Panc1 (cell line): ENCODE data around the gene OFD1. TPM values are rescaled to one million over a fixed set of nuclear protein-coding genes. Genes with fewer than 3 reads are reported as not detected.

Source experiments
- ATAC-seq: fragments of 200-7000 bp; cut with Tn5 transposase; 2 replicates; pipeline ENCODE4 v1.9.1; 2020; ENCODE audit warnings: mild to moderate bottlenecking, moderate library complexity
- BruUV-seq: library from RNA; stranded (reverse); fragments of 400-500 nt; replicated peaks from 2 replicates; lab custom pipeline; 2021; lab: Mats Ljungman, UMichigan
- CTCF ChIA-PET: fragments of 300-600 bp; sonication (Branson Sonifier 250); formaldehyde crosslinking; loops from one replicate; lab custom pipeline; 2022; ENCODE audit warnings: antibody characterized with exemption; lab: Charles Lee
- POLR2A ChIA-PET: fragments of 300-600 bp; sonication (Branson Sonifier 250); formaldehyde crosslinking; loops from one replicate; lab custom pipeline; 2022; ENCODE audit warnings: antibody characterized with exemption; lab: Charles Lee
- DNase-seq: peaks from one replicate; pipeline ENCODE4 v3.0.0-alpha.2; 2010; ENCODE audit warnings: low read depth, low spot score
- H3K27ac ChIP-seq: 2 replicates; pipeline ENCODE4 v1.5.1; 2011; ENCODE audit warnings: mild to moderate bottlenecking, low read length, inconsistent platforms
- H3K27me3 ChIP-seq: fragments of 200-500 bp; sonication (Bioruptor generic); 2 replicates; pipeline ENCODE4 v1.6.0; 2014; ENCODE audit warnings: low read length, inconsistent platforms; ENCODE audit not compliant: control insufficient read depth, insufficient read depth
- H3K36me3 ChIP-seq: fragments of 200-500 bp; sonication (Bioruptor generic); 2 replicates; pipeline ENCODE4 v1.5.1; 2014; ENCODE audit warnings: inconsistent platforms, mild to moderate bottlenecking, low read length, moderate library complexity; ENCODE audit not compliant: control insufficient read depth, insufficient read depth
- H3K4me1 ChIP-seq: 2 replicates; pipeline ENCODE4 v1.5.1; 2011; ENCODE audit warnings: inconsistent platforms, mild to moderate bottlenecking, low read length, moderate library complexity; ENCODE audit not compliant: control insufficient read depth, insufficient read depth
- H3K4me3 ChIP-seq, 2 experiments: 2 replicates each; pipeline ENCODE4 v1.5.1; 2011 to 2012; ENCODE audit warnings: low read depth in 2 of 2, low read length in 2 of 2, mild to moderate bottlenecking in 2 of 2, inconsistent platforms in 1 of 2, moderate library complexity in 1 of 2
- H3K9me3 ChIP-seq: fragments of 200-500 bp; sonication (Bioruptor generic); 2 replicates; pipeline ENCODE4 v1.5.1; 2014; ENCODE audit warnings: low read depth, mild to moderate bottlenecking, inconsistent platforms, low read length, moderate library complexity; ENCODE audit not compliant: control insufficient read depth, insufficient read depth
- CTCF ChIP-seq: fragments of 450-650 bp; IDR thresholded peaks from 2 replicates; pipeline ENCODE4 v1.5.1; 2017; ENCODE audit warnings: mild to moderate bottlenecking
- POLR2AphosphoS5 ChIP-seq: IDR thresholded peaks from 2 replicates; pipeline ENCODE4 v1.6.1; 2012; ENCODE audit warnings: mild to moderate bottlenecking, low read depth, low read length, moderate library complexity
- REST ChIP-seq, 2 experiments: IDR thresholded peaks; 2 replicates each; pipeline ENCODE4 v1.6.1; 2011 to 2012; ENCODE audit warnings: low read depth in 2 of 2, control low read depth in 1 of 2, low read length in 1 of 2, mild to moderate bottlenecking in 1 of 2, moderate library complexity in 1 of 2; ENCODE audit not compliant: insufficient read depth in 1 of 2
- SIN3A ChIP-seq: IDR thresholded peaks from 2 replicates; pipeline ENCODE4 v1.6.1; 2012; ENCODE audit warnings: low read depth, mild to moderate bottlenecking, low read length, moderate library complexity, borderline replicate concordance; ENCODE audit not compliant: insufficient read depth
- TCF7L2 ChIP-seq: IDR thresholded peaks from 2 replicates; pipeline ENCODE4 v1.6.1; 2011; ENCODE audit warnings: mild to moderate bottlenecking, low read depth, low read length, inconsistent platforms
- in situ Hi-C: cut with HindIII; loops from 2 replicates; pipeline ENCODE4 v1.10.0; 2016; ENCODE audit warnings: low sequenced_read_pairs, low pct_unique_long_range_greater_than_20kb
- intact Hi-C: fragments of 100-400 bp; cut with micrococcal nuclease; formaldehyde crosslinking; loops from one replicate; pipeline ENCODE4 v1.10.0; 2022; ENCODE audit not compliant: unreplicated experiment
- total RNA-seq: library from RNA; stranded (reverse); gene quantifications from one replicate; pipeline ENCODE4 v1.2.1, GENCODE V29; 2021; ENCODE audit not compliant: unreplicated experiment

OFD1 gene
- total RNA-seq, 1 experiment from 2014 or later: 22.8 TPM

- ChIA-PET CTCF (no interaction called here), POLR2A (no interaction called here)
- ATAC-seq (no peak), DNase-seq (no peak)
- H3K9me3 ChIP-seq: no peaks in the 10 kb centered on the region
- in situ Hi-C loops (no loop called here), intact Hi-C loops (no loop called here)
- no peaks in the 10 kb centered on the region for H3K4me1 ChIP-seq
- H3K36me3 ChIP-seq: no peaks in the 10 kb centered on the region; the same call in 1 of the 2 replicates
- H3K4me3 ChIP-seq: no peak overlapping the region
- no TSS peak for BruUV-seq
- TF ChIP-seq CTCF (no peak), SIN3A (no peak), TCF7L2 (no peak), POLR2AphosphoS5 (no peak), REST (IDR thresholded peaks at IDR 0.05; ENCODE audit: insufficient read depth in 1 of 2, low read depth in 2 of 2, low read length in 1 of 2) (no peak)
- no peak overlapping the region for H3K27ac ChIP-seq
- H3K27me3 ChIP-seq: no peaks in the 10 kb centered on the region; the same call in 1 of the 2 replicates
Measured at GRCh38 chrX:13816176-13816575, 81.6 kb downstream of the OFD1 start.

GRCh38 chrX:13816643-13817627, 82.4 kb downstream of the OFD1 start, which contains the start of gene GPM6B:
GPM6B (minus strand) TSS chrX:13817093; CDS start chrX:13816904, 189 bp downstream.
- Histone ChIP-seq H3K9me3 (no peaks in the 10 kb centered on the region), H3K27ac (no peak within 1 kb of the TSS), H3K27me3 (no peaks in the 10 kb centered on the region; the same call in 1 of the 2 replicates), H3K4me3 (no peak within 1 kb of the TSS), H3K4me1 (no peaks in the 10 kb centered on the region), H3K36me3 (no peaks in the 10 kb centered on the region; the same call in 1 of the 2 replicates)
- TF ChIP-seq POLR2AphosphoS5 (no peak), REST (IDR thresholded peaks at IDR 0.05; ENCODE audit: insufficient read depth in 1 of 2, low read depth in 2 of 2, low read length in 1 of 2) (no peak)
- CTCF ChIA-PET: no interaction called here
- no peak for DNase-seq
- in situ Hi-C loops: no loop called here
- intact Hi-C loops: no loop called here
- POLR2A ChIA-PET: no interaction called here
- ATAC-seq: no peak
- no TSS peak for BruUV-seq

Other genes starting within 250 kb of the OFD1 start
- gene EGFL6, start 165.1 kb upstream of the OFD1 start, total RNA-seq: not detected
- gene TCEANC, start 81.6 kb upstream of the OFD1 start, total RNA-seq: 0.92 TPM
- 15.3 TPM for gene RAB9A, start 45.6 kb upstream of the OFD1 start, total RNA-seq
- 11.4 TPM for gene TRAPPC2, start 128 bp upstream of the OFD1 start, total RNA-seq
- gene GPM6B, start 82.3 kb downstream of the OFD1 start, total RNA-seq: not detected